Non-pigmented ciliary epithelial cell (primary cell): ENCODE data around the gene INPP4B.

Source experiments
- DNase-seq: peaks from one replicate; pipeline ENCODE4 v3.0.0-alpha.2; 2010; ENCODE audit warnings: low read depth

Gene INPP4B

GRCh38 chr4:142285222-142285583 lies 560.9 kb downstream of the INPP4B start:
- DNase-seq, result no peak

GRCh38 chr4:142284402-142285221 lies 561.5 kb downstream of the INPP4B start:
- DNase-seq, result no peak

- no peak for DNase-seq
Measured at GRCh38 chr4:142282870-142283431, 563.1 kb downstream of the INPP4B start.

- DNase-seq, result no peak
Measured at GRCh38 chr4:142281999-142282398, 564.1 kb downstream of the INPP4B start.

- DNase-seq, result no peak
Measured at GRCh38 chr4:142278663-142279062, 567.4 kb downstream of the INPP4B start.

- DNase-seq, result no peak
Measured at GRCh38 chr4:142278171-142278570, 567.9 kb downstream of the INPP4B start.

- peak; percentile 48 for DNase-seq
Measured at GRCh38 chr4:142274137-142274536, 572.0 kb downstream of the INPP4B start.

- no peak for DNase-seq
Measured at GRCh38 chr4:142272452-142272851, 573.6 kb downstream of the INPP4B start.

GRCh38 chr4:142271832-142272231 lies 574.3 kb downstream of the INPP4B start:
- no peak for DNase-seq

- DNase-seq, result no peak
Measured at GRCh38 chr4:142267101-142267500, 579.0 kb downstream of the INPP4B start.

- DNase-seq, result no peak
Measured at GRCh38 chr4:142265946-142266345, 580.2 kb downstream of the INPP4B start.

GRCh38 chr4:142265536-142265935 lies 580.6 kb downstream of the INPP4B start:
- DNase-seq, result no peak

GRCh38 chr4:142264961-142265360 lies 581.1 kb downstream of the INPP4B start:
- DNase-seq, result no peak

- no peak for DNase-seq
Measured at GRCh38 chr4:142262956-142263355, 583.1 kb downstream of the INPP4B start.

- peak; percentile 68 for DNase-seq
Measured at GRCh38 chr4:142248946-142249345, 597.2 kb downstream of the INPP4B start.

GRCh38 chr4:142243255-142243654 lies 602.8 kb downstream of the INPP4B start:
- no peak for DNase-seq

- no peak for DNase-seq
Measured at GRCh38 chr4:142242156-142242555, 603.9 kb downstream of the INPP4B start.

- DNase-seq, result peak; percentile 38
Measured at GRCh38 chr4:142238589-142238988, 607.5 kb downstream of the INPP4B start.

- no peak for DNase-seq
Measured at GRCh38 chr4:142236268-142236667, 609.8 kb downstream of the INPP4B start.

- no peak for DNase-seq
Measured at GRCh38 chr4:142231787-142232186, 614.3 kb downstream of the INPP4B start.

GRCh38 chr4:142230991-142231390 lies 615.1 kb downstream of the INPP4B start:
- no peak for DNase-seq

GRCh38 chr4:142226014-142226413 lies 620.1 kb downstream of the INPP4B start:
- no peak for DNase-seq

- DNase-seq, result no peak
Measured at GRCh38 chr4:142222127-142222526, 624.0 kb downstream of the INPP4B start.

GRCh38 chr4:142218726-142219125 lies 627.4 kb downstream of the INPP4B start:
- no peak for DNase-seq
